Right atrium auricular region (tissue), 2 donors: ENCODE measurements around the gene PLEK2. TPM values are rescaled to one million over a fixed set of nuclear protein-coding genes. Genes with fewer than 3 reads are reported as not detected.
A peak's percentile ranks its signal among the peaks of the same experiment; 100 is the strongest.

Experiments used
- DNase-seq: peaks from one replicate; pipeline ENCODE4 v3.0.0-alpha.2; 2019; ENCODE audit warnings: low spot score
- H3K27ac ChIP-seq, 2 donors: fragments of 200-600 bp; sonication (generic); 1 replicate in 1 of 2; 2 replicates in 1 of 2; pipeline ENCODE4 v1.5.1; 2016 to 2019
- H3K27me3 ChIP-seq, 2 donors: fragments of 200-600 bp; sonication (generic); one replicate each; pipeline versions ENCODE4 v1.5.1 to v1.6.0; 2017 to 2019
- H3K36me3 ChIP-seq: fragments of 200-600 bp; sonication (generic); one replicate; pipeline ENCODE4 v1.5.1; 2016
- H3K4me1 ChIP-seq, 2 donors: fragments of 200-600 bp; sonication (generic); one replicate each; pipeline versions ENCODE4 v1.5.1 to v1.6.0; 2017 to 2019
- H3K4me3 ChIP-seq, 2 donors: fragments of 200-600 bp; sonication (generic); 1 replicate in 1 of 2; 2 replicates in 1 of 2; pipeline ENCODE4 v1.5.1; 2017 to 2019; ENCODE audit warnings: mild to moderate bottlenecking in 1 of 2, moderate library complexity in 1 of 2
- H3K9me3 ChIP-seq, 2 donors: fragments of 200-600 bp; sonication (generic); one replicate each; pipeline ENCODE4 v1.5.1; 2019
- total RNA-seq, 2 donors: library from RNA; depleted of rRNA; stranded (reverse); fragments of >200 nt; gene quantifications; one replicate each; pipeline ENCODE4 v1.1.0, GENCODE V29; 2016
- TF ChIP-seq, protein P1 (sequence below), 2 donors: fragments of 200-600 bp; sonication (generic); IDR thresholded peaks; one replicate each; pipeline ENCODE4 v1.5.1; 2019; ENCODE audit warnings: antibody characterized with exemption in 2 of 2

Gene PLEK2
- total RNA-seq, 2 donors from 2014 or later = 1.1 to 2.1 TPM

- TF ChIP-seq, protein P1, sequence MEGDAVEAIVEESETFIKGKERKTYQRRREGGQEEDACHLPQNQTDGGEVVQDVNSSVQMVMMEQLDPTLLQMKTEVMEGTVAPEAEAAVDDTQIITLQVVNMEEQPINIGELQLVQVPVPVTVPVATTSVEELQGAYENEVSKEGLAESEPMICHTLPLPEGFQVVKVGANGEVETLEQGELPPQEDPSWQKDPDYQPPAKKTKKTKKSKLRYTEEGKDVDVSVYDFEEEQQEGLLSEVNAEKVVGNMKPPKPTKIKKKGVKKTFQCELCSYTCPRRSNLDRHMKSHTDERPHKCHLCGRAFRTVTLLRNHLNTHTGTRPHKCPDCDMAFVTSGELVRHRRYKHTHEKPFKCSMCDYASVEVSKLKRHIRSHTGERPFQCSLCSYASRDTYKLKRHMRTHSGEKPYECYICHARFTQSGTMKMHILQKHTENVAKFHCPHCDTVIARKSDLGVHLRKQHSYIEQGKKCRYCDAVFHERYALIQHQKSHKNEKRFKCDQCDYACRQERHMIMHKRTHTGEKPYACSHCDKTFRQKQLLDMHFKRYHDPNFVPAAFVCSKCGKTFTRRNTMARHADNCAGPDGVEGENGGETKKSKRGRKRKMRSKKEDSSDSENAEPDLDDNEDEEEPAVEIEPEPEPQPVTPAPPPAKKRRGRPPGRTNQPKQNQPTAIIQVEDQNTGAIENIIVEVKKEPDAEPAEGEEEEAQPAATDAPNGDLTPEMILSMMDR (IDR thresholded peaks at IDR 0.05) = no peak
- Histone ChIP-seq H3K4me1 (no peaks in the 10 kb centered on the region), H3K9me3 (no peaks in the 10 kb centered on the region), H3K27ac (no peak overlapping the region), H3K36me3 (no peaks in the 10 kb centered on the region), H3K27me3 (no peaks in the 10 kb centered on the region), H3K4me3 (no peak overlapping the region)
- no peak for DNase-seq
Observed at GRCh38 chr14:67421356-67422224, 9.6 kb upstream of the PLEK2 start.

DNA sequence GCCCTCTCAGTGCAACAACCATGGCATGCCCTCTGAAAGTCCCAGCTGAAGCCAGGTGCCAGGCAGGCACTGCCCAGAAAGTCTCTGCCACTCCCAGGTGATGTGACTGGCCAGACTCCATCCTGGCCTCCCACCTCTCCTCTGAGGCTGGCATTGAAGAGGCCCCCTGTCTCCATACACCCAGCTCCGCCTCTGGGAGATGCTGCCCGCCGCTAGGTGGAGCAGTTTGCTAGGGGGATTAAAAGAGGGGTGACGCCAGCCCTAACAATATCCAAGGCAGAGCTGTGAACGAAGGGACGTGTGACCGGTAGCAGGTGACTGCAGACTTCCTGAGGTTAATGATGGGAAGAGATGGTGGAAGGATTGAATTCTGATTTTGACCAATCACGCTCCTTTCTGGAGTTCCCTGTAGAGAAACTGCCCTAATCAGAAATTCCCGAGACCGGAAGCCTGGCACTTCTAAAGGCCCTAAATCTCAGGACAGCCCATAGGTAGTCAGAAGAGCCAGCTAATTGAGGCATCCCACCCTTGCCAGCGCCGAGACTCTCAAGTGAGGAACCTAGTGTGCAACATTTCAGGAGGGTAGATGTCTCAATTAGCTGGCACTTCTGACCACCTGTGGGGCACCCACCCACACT lies 8.3 kb upstream of the PLEK2 start:
- Histone ChIP-seq H3K9me3 (no peaks in the 10 kb centered on the region), H3K36me3 (no peaks in the 10 kb centered on the region), H3K4me1 (no peaks in the 10 kb centered on the region), H3K4me3 (no peak overlapping the region), H3K27me3 (no peaks in the 10 kb centered on the region), H3K27ac (no peak overlapping the region)
- TF ChIP-seq, protein P1 (IDR thresholded peaks at IDR 0.05) = peak in 1 of 2 donors; percentile 36
- DNase-seq = no peak

DNA sequence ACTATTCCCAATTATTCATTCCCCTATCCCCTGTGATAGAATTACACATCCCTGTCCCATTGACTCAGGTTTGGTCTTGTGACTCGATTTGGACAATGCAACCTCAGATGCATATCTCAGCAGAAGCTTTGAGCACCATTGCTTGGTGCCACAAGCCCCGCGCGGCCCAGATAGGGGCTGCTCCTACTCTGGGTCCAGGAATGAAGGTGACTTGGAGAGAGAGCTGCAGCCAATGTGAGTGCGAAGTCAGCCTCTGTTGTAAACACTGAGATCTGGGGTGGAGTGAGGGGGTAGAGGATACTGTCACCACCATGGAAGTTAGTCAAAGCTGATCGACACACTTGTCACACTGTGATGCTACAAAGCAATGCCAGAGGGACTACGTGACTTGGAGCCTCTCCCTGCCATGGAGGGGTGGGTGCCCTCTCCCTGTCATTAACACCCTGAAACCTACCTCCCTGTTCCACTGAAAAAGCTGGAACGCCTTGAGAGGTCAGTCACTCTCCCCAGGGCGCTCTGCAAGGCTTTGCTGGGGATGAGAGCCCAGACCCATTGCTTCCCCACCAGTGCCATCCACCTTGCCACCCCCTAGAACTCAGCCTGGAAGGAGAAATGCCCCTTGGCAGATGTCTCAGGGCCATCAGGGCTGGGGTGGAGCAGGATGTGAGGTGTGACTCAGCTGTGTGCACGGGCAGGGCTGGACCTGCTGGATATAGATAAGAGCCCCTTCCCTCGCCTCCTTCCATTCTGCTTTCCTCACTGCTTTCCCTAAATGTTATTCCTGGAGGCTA lies 6.6 kb upstream of the PLEK2 start:
- Histone ChIP-seq H3K9me3 (no peaks in the 10 kb centered on the region), H3K27me3 (no peaks in the 10 kb centered on the region), H3K4me1 (no peaks in the 10 kb centered on the region), H3K4me3 (no peak overlapping the region), H3K36me3 (no peaks in the 10 kb centered on the region), H3K27ac (no peak overlapping the region)
- DNase-seq = no peak
- TF ChIP-seq, protein P1 (IDR thresholded peaks at IDR 0.05) = no peak

DNA sequence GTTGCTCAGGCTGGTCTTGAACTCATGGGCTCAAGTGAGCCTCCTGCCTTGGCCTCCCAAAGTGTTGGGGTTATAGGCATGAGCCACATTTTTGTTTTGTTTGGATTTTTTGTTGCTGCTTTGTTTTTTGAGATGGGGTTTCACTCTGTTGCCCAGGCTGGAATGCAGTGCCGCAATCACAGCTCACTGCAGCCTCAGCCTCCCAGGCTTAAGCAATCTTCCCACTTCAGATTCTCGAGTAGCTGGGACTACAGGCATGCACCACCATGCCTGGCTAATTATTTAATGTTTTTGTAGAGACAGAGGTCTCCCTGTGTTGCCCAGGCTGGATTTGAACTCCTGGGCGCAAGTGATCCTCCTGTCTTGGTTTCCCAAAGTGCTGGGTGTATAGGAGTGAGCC lies 5.7 kb upstream of the PLEK2 start:
- no peaks in the 10 kb centered on the region for H3K36me3 ChIP-seq
- DNase-seq = no peak
- TF ChIP-seq, protein P1 (IDR thresholded peaks at IDR 0.05) = no peak
- H3K4me3 ChIP-seq = no peak overlapping the region
- H3K27ac ChIP-seq = no peak overlapping the region
- no peaks in the 10 kb centered on the region for H3K27me3 ChIP-seq
- no peaks in the 10 kb centered on the region for H3K4me1 ChIP-seq
- no peaks in the 10 kb centered on the region for H3K9me3 ChIP-seq

DNA sequence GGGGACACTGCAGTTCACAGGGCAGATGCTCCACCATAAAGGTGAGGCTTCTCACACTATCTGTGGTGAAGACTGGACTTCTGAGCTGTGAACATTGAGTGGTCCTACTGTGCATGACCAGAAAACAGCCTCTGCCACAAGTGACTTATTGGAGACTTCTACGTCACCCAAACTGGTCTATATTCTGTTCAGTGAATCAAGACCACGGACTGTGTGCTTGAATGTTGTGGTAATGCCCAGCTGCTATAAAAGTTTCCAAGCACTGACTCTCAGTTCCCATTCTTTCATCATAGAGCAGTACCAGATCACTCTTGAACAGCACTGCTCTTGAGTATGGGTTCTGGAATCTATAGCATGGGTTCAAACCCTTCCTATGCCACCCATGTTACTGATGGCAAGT lies 4.8 kb upstream of the PLEK2 start:
- Histone ChIP-seq H3K4me3 (no peak overlapping the region), H3K4me1 (peaks cover 0 to 5% of the 10 kb centered on the region in 2 donors), H3K27me3 (peaks cover 0 to 6% of the 10 kb centered on the region in 2 donors), H3K27ac (no peak overlapping the region), H3K36me3 (no peaks in the 10 kb centered on the region), H3K9me3 (no peaks in the 10 kb centered on the region)
- TF ChIP-seq, protein P1 (IDR thresholded peaks at IDR 0.05) = no peak
- no peak for DNase-seq
